ENCODE results near the gene SYT1. TPM values are rescaled to one million over a fixed set of nuclear protein-coding genes. Genes with fewer than 3 reads are reported as not detected.

The SYT1 gene
- total RNA-seq, 3 donors from 2014 or later (not counting 1 experiment from before 2014, with no cell fraction given): not detected

- Histone ChIP-seq H3K4me3 (ENCODE audit: low read length) (no peak overlapping the region), H3K4me1 (ENCODE audit: control insufficient read depth, insufficient read depth, low read length) (no peaks in the 10 kb centered on the region), H3K27ac (ENCODE audit: low read length) (no peak overlapping the region), H3K27me3 (ENCODE audit: control insufficient read depth, insufficient read depth, low read length) (no peaks in the 10 kb centered on the region), H3K36me3 (ENCODE audit: control insufficient read depth, insufficient read depth, low read length) (no peaks in the 10 kb centered on the region), H3K9me3 (ENCODE audit: control insufficient read depth, insufficient read depth, low read length) (no peaks in the 10 kb centered on the region)
- intact Hi-C loops (cut with micrococcal nuclease): no loop called here
- ATAC-seq (no peak), DNase-seq (no peak)
- no peaks in the 10 kb centered on the region for H3K36me3 Mint-ChIP-seq
- TF ChIP-seq, protein P1, sequence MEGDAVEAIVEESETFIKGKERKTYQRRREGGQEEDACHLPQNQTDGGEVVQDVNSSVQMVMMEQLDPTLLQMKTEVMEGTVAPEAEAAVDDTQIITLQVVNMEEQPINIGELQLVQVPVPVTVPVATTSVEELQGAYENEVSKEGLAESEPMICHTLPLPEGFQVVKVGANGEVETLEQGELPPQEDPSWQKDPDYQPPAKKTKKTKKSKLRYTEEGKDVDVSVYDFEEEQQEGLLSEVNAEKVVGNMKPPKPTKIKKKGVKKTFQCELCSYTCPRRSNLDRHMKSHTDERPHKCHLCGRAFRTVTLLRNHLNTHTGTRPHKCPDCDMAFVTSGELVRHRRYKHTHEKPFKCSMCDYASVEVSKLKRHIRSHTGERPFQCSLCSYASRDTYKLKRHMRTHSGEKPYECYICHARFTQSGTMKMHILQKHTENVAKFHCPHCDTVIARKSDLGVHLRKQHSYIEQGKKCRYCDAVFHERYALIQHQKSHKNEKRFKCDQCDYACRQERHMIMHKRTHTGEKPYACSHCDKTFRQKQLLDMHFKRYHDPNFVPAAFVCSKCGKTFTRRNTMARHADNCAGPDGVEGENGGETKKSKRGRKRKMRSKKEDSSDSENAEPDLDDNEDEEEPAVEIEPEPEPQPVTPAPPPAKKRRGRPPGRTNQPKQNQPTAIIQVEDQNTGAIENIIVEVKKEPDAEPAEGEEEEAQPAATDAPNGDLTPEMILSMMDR (IDR thresholded peaks at IDR 0.05): no peak
- no peaks in the 10 kb centered on the region for H3K4me1 Mint-ChIP-seq
- H3K27me3 Mint-ChIP-seq (ENCODE audit: low read depth in 2 of 2): peaks cover 0 to 5% of the 10 kb centered on the region in 2 donors
- no peak overlapping the region for H3K27ac Mint-ChIP-seq
- peaks cover 0 to 3% of the 10 kb centered on the region in 2 donors for H3K9me3 Mint-ChIP-seq
- no peak overlapping the region for H3K4me3 Mint-ChIP-seq
- WGBS (ENCODE audit: insufficient coverage): 61% methylated on average over 5 of the region's 5 CpGs
Measured at GRCh38 chr12:79415746-79416435, 551.3 kb downstream of the SYT1 start.

DNA sequence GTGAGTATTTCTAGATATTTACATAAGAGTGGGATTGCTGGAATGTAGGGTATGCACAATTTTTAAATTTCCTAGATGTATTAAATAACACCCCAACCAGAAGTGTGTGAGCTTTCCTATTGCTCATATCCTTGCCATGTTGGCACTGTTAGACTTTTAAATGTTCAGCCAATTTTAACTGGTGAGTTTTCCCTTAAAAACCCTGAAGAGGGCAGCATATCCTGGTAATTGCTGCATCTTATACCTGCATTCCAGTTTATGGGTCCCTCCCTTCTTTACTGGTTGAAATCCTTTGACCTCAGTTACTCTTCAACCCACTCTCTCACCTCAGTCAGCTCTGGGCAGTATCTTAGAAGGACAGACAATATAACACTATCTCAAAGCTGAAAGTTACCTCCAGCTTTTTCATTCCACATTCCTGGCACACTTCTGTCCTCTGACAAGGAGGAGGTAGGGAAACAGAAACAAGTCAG lies 555.6 kb downstream of the SYT1 start:
- peaks cover 0 to 3% of the 10 kb centered on the region in 2 donors for H3K9me3 Mint-ChIP-seq
- no peaks in the 10 kb centered on the region for H3K4me1 Mint-ChIP-seq
- no peaks in the 10 kb centered on the region for H3K4me1 ChIP-seq (ENCODE audit: control insufficient read depth, insufficient read depth, low read length)
- DNase-seq (no peak), ATAC-seq (no peak)
- no peak overlapping the region for H3K27ac Mint-ChIP-seq
- H3K36me3 Mint-ChIP-seq: no peaks in the 10 kb centered on the region
- H3K4me3 ChIP-seq (ENCODE audit: low read length): no peak overlapping the region
- TF ChIP-seq, protein P1 (IDR thresholded peaks at IDR 0.05): no peak
- H3K36me3 ChIP-seq (ENCODE audit: control insufficient read depth, insufficient read depth, low read length): no peaks in the 10 kb centered on the region
- H3K9me3 ChIP-seq (ENCODE audit: control insufficient read depth, insufficient read depth, low read length): no peaks in the 10 kb centered on the region
- intact Hi-C loops (cut with micrococcal nuclease): no loop called here
- no peak overlapping the region for H3K4me3 Mint-ChIP-seq
- no peaks in the 10 kb centered on the region for H3K27me3 Mint-ChIP-seq (ENCODE audit: low read depth in 2 of 2)
- H3K27me3 ChIP-seq (ENCODE audit: control insufficient read depth, insufficient read depth, low read length): no peaks in the 10 kb centered on the region
- H3K27ac ChIP-seq (ENCODE audit: low read length): no peak overlapping the region

GRCh38 chr12:79421236-79421740 lies 556.7 kb downstream of the SYT1 start:
- Histone ChIP-seq H3K9me3 (ENCODE audit: control insufficient read depth, insufficient read depth, low read length) (no peaks in the 10 kb centered on the region), H3K36me3 (ENCODE audit: control insufficient read depth, insufficient read depth, low read length) (no peaks in the 10 kb centered on the region), H3K4me3 (ENCODE audit: low read length) (no peak overlapping the region), H3K4me1 (ENCODE audit: control insufficient read depth, insufficient read depth, low read length) (no peaks in the 10 kb centered on the region), H3K27ac (ENCODE audit: low read length) (no peak overlapping the region), H3K27me3 (ENCODE audit: control insufficient read depth, insufficient read depth, low read length) (no peaks in the 10 kb centered on the region)
- TF ChIP-seq, protein P1 (IDR thresholded peaks at IDR 0.05): no peak
- 88% methylated on average over 1 of the region's 1 CpG for WGBS (ENCODE audit: insufficient coverage)
- intact Hi-C loops (cut with micrococcal nuclease): no loop called here
- Mint-ChIP-seq H3K4me3 (no peak overlapping the region), H3K27ac (no peak overlapping the region), H3K9me3 (peaks cover 0 to 3% of the 10 kb centered on the region in 2 donors), H3K36me3 (no peaks in the 10 kb centered on the region), H3K4me1 (no peaks in the 10 kb centered on the region), H3K27me3 (ENCODE audit: low read depth in 2 of 2) (no peaks in the 10 kb centered on the region)
- DNase-seq: no peak
- ATAC-seq: no peak

All from natural killer cell (primary cell).